GM12873 (cell line): ENCODE results near the gene MYO1E.

Source experiments
- CTCF ChIP-seq: IDR thresholded peaks from 2 replicates; pipeline ENCODE4 v1.5.1; 2012; ENCODE audit warnings: low read depth, mild to moderate bottlenecking, moderate library complexity, low read length, control low read depth; ENCODE audit not compliant: insufficient read depth; ENCODE audit errors: missing control alignments

Gene MYO1E

DNA sequence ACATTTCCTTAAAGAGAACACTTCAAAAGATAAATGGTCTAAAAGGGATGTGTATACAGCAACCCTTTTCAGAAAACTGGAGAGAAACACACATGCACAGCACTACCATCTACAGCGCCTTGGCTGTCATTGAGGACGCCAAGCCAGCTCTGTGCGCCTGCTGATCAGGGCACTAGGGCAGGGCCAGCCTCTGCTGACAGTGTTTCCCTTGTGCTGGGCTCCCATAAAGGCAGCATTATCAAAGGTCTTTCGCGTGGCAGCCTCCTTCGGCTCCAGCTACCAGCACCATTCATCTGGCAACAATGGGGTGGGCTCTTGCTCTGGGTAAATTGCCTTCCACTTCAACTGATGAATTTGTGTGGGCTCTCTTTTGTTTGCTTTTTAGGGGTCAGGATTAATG, 112.6 kb downstream of the MYO1E start:
- no peak for TF ChIP-seq CTCF

- TF ChIP-seq CTCF: no peak
These were observed 113.3 kb downstream of the MYO1E start for GRCh38 chr15:59259137-59259943.

- TF ChIP-seq CTCF: no peak
These were observed 114.4 kb downstream of the MYO1E start for GRCh38 chr15:59258317-59258716.

DNA sequence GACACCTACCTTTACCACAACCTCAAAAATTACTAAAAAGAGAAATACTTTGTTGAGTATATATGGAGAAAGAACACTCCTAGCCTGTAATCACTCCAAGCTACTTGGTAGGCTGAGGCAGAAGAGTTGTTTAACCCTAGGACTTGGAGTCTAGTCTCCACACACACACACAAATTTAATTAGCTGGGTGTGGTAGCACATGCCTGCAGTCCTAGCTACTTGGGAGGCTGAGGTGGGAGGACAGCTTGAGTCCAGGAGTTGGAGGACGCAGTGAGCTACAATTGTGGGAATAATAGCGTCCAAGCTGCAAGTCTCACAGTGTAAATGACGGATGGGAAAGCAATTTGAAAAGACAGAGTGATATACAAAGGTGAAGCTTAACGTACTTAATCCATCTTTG, 115.5 kb downstream of the MYO1E start:
- no peak for TF ChIP-seq CTCF

DNA sequence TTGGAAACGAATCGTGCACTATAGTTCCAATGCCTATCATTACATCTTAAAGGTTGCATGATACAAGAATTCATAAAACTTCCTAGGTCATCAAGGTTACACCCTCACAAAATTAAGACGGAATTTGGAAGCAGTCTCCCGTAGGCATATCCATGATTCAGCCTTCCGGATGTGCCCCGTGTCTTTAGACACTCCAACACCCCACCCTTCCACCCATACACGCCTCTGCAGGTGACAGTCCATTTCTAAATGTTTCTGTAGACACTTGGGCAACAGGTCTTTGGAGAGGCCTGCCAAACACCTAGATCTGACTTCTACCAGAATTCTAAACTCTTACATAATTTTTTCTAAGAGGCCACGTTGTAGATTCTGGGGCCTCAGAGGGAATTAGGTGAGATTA, 116.2 kb downstream of the MYO1E start:
- no peak for TF ChIP-seq CTCF

DNA sequence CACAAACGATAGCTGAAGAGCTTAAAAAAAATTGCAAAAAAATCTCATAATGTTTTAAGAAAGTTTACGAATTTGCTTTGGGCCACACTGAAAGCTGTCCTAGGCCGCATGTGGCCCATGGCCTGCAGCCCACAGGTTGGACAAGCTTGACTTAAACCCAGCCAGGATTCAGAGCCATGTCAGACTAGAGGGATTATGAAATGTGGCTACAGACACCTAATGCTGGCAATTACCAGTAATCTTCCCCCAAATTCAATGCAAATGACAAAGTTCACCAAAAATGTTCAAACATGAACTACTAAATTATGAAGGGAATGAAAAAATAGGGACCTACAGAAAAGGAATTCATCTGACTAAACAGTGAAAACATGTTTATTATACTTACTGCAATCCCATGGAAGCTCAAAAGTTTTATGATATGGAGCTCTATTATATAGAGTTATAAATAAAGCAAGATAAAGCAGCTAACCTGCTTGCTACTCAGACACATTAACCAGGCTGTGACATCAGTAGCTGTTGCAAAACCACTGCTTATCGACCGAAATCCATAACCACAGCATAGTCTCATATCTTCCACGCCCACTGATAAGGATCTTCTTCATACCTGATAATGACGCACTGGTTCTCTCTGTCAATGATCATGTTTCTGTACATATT, 116.9 kb downstream of the MYO1E start:
- TF ChIP-seq CTCF: no peak

- no peak for TF ChIP-seq CTCF
These were observed 120.5 kb downstream of the MYO1E start for GRCh38 chr15:59252137-59252536.
